Measurements from ENCODE around the gene SMCR8.
"Not testable (repeated sequence)": the region's sequence is repeated elsewhere in the genome, so short reads cannot be mapped to it uniquely, and the experiment has no call there.

The SMCR8 gene

GRCh38 chr17:18324140-18325050 lies 9.3 kb downstream of the SMCR8 start:
- no peak overlapping the region for H3K4me3 ChIP-seq (ENCODE audit: low read length)
- no peak for TF ChIP-seq ZNF274 (IDR thresholded peaks at IDR 0.05; ENCODE audit: low read depth, low read length)

- no peak for TF ChIP-seq ZNF274 (IDR thresholded peaks at IDR 0.05; ENCODE audit: low read depth, low read length)
- H3K4me3 ChIP-seq (ENCODE audit: low read length), result no peak overlapping the region
Observed at GRCh38 chr17:18326039-18326438, 10.9 kb downstream of the SMCR8 start.

- no peak for TF ChIP-seq ZNF274 (IDR thresholded peaks at IDR 0.05; ENCODE audit: low read depth, low read length)
- H3K4me3 ChIP-seq (ENCODE audit: low read length), result no peak overlapping the region
Observed at GRCh38 chr17:18326572-18326971, 11.5 kb downstream of the SMCR8 start.

GRCh38 chr17:18327093-18327492 lies 12.0 kb downstream of the SMCR8 start:
- no peak for TF ChIP-seq ZNF274 (IDR thresholded peaks at IDR 0.05; ENCODE audit: low read depth, low read length)
- H3K4me3 ChIP-seq (ENCODE audit: low read length), result no peak overlapping the region

- TF ChIP-seq ZNF274 (IDR thresholded peaks at IDR 0.05; ENCODE audit: low read depth, low read length), result no peak
- H3K4me3 ChIP-seq (ENCODE audit: low read length), result no peak overlapping the region
Observed at GRCh38 chr17:18327556-18327955, 12.5 kb downstream of the SMCR8 start.

GRCh38 chr17:18328643-18329204 lies 13.6 kb downstream of the SMCR8 start:
- no peak overlapping the region for H3K4me3 ChIP-seq (ENCODE audit: low read length)
- no peak for TF ChIP-seq ZNF274 (IDR thresholded peaks at IDR 0.05; ENCODE audit: low read depth, low read length)

GRCh38 chr17:18331879-18332278 lies 16.8 kb downstream of the SMCR8 start:
- TF ChIP-seq ZNF274 (IDR thresholded peaks at IDR 0.05; ENCODE audit: low read depth, low read length), result no peak
- H3K4me3 ChIP-seq (ENCODE audit: low read length), result no peak overlapping the region

- no peak for TF ChIP-seq ZNF274 (IDR thresholded peaks at IDR 0.05; ENCODE audit: low read depth, low read length)
- no peak overlapping the region for H3K4me3 ChIP-seq (ENCODE audit: low read length)
Observed at GRCh38 chr17:18332909-18333489, 17.9 kb downstream of the SMCR8 start.

- H3K4me3 ChIP-seq (ENCODE audit: low read length), result not testable (repeated sequence)
Observed at GRCh38 chr17:18338158-18338557, 23.1 kb downstream of the SMCR8 start.

GRCh38 chr17:18339933-18340332 lies 24.8 kb downstream of the SMCR8 start:
- no peak overlapping the region for H3K4me3 ChIP-seq (ENCODE audit: low read length)
- TF ChIP-seq ZNF274 (IDR thresholded peaks at IDR 0.05; ENCODE audit: low read depth, low read length), result no peak

- no peak for TF ChIP-seq ZNF274 (IDR thresholded peaks at IDR 0.05; ENCODE audit: low read depth, low read length)
- H3K4me3 ChIP-seq (ENCODE audit: low read length), result no peak overlapping the region
Observed at GRCh38 chr17:18344021-18344420, 28.9 kb downstream of the SMCR8 start.

- no peak overlapping the region for H3K4me3 ChIP-seq (ENCODE audit: low read length)
- TF ChIP-seq ZNF274 (IDR thresholded peaks at IDR 0.05; ENCODE audit: low read depth, low read length), result no peak
Observed at GRCh38 chr17:18353541-18353940, 38.4 kb downstream of the SMCR8 start.

GRCh38 chr17:18356624-18357023 lies 41.5 kb downstream of the SMCR8 start:
- no peak for TF ChIP-seq ZNF274 (IDR thresholded peaks at IDR 0.05; ENCODE audit: low read depth, low read length)
- no peak overlapping the region for H3K4me3 ChIP-seq (ENCODE audit: low read length)

GRCh38 chr17:18360518-18360917 lies 45.4 kb downstream of the SMCR8 start:
- TF ChIP-seq ZNF274 (IDR thresholded peaks at IDR 0.05; ENCODE audit: low read depth, low read length), result no peak
- H3K4me3 ChIP-seq (ENCODE audit: low read length), result no peak overlapping the region

All from GM08714 (cell line).